GM21390 (cell line): Measurements from ENCODE around the gene CLDN24.

ENCODE experiments used
- ATAC-seq: cut with Tn5 transposase; IDR thresholded peaks from one replicate; pipeline ENCODE4 v1.9.1; 2021; ENCODE audit not compliant: unreplicated experiment

Gene CLDN24

DNA sequence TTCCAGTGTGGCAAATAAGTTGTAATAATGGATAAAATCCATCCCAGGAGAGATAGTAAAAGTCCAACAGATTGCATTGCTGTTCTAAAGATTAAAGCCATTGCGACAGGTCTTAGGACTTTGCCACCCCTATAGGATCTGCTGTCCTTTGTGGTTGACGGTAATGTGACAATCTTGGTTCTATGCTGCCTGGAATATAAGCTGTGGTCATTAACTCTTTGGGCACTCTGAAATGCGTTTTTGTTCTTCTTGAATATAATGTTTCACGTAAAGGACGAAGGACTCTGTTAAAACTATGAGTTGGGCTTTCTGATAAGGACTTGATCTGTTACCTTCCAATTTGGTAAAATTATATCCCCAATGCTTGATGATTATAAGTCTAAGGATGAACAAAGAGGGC, at the start of gene CLDN24:
Gene CLDN24, minus strand, starts transcription at position 101 of the 400 bp plus-strand sequence. Its CDS starts 0 bp downstream, at position 101.
- ATAC-seq: no peak

- ATAC-seq: no peak
Measured at GRCh38 chr4:183370786-183371185, 48.6 kb upstream of the CLDN24 start.

DNA sequence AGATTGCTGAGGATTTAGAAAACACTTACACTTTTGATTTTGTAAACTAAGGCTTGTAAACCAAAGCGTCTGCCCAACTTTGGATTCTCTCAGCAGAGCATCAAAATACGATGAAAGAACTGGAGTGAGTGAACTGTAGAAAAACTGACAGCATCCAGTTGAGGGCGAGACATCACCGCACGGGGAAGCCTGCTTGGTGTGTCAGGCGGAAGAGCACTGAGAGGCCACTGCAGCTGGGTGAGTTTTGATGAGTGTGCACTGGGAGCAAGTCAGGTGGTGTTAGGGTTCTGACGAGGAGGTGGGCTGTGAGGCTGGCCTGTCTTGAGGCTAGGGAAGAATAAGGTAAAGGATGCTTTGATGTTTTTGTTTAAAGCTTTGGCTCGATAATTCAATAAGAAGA, 46.8 kb upstream of the CLDN24 start:
- ATAC-seq: no peak

GRCh38 chr4:183366206-183366835, 44.1 kb upstream of the CLDN24 start:
- no peak for ATAC-seq

DNA sequence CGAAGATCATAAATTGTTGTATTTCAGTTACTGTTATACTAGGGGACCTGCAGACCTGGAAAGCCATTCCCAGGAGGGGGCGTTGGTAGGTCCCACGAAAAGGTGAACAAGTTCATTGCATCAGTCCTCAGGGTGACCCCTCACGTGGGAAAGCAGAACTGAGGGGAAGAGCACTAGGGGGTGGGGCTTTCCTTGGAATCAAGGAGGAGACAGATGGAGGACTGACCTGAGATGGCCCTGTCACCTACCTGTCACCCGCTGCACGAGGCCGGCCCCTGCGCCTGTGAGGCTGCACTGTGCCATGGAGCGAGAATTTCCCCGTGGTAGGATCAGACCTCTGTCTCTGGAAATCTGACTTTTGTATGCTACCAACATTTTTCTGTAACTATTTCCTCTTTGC, 41.8 kb upstream of the CLDN24 start:
- no peak for ATAC-seq

GRCh38 chr4:183362916-183363542, 40.8 kb upstream of the CLDN24 start:
- ATAC-seq: no peak

DNA sequence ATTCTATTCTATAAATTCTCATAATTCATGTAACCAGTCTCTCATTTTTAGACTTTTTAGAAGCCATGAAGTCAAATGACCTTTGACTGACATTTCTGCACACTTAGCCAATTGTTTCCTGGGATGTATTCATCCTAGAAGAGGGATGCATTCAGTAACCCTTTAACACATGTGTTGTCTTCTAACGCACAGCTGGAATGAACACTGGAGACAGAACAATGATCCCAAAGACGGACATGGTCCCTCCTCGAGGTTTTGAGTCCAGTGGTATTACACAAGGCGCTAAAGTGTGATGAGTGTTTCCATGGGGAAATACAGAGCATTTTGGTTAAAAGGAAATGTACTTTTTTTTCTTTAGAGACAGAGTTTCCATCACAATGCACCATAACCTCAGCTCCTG, 39.8 kb upstream of the CLDN24 start:
- ATAC-seq: no peak

DNA sequence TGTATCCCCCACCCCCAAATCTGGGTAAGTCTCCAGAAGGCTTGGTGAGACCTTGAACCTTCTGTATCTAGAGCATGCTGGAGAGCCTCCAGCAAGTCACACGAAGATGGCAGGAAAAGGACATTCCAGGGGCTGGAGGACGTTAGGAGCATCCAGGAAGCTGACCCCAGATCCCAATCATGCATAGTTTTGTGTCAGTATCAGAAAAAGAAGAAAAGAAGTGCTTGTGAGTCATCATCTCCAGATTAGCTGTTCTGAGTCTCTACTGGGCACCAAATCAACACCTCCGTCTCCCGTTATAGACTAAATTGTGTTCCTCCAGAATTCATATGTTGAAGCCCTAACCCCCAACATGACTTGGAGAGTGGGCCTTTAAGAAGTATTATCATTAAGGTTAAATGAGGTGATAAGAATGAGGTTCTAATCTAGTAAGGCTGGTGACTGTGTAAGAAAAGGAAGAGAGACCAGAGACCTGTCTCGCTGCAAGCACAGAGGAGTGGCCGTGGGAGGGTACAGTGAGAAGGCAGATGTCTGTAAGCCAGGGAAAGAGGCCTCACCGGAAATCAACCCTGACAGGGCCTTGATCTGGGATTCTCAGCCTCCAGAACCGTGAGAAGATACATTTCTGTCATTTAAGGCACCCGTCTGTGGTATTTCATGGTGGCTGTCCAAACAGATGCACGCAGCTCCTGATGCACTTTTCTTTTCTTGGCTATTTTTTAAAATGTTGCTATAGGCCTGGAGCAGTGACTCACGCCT, 38.1 kb upstream of the CLDN24 start:
- no peak for ATAC-seq

GRCh38 chr4:183358215-183358755, 36.1 kb upstream of the CLDN24 start:
- ATAC-seq: no peak

DNA sequence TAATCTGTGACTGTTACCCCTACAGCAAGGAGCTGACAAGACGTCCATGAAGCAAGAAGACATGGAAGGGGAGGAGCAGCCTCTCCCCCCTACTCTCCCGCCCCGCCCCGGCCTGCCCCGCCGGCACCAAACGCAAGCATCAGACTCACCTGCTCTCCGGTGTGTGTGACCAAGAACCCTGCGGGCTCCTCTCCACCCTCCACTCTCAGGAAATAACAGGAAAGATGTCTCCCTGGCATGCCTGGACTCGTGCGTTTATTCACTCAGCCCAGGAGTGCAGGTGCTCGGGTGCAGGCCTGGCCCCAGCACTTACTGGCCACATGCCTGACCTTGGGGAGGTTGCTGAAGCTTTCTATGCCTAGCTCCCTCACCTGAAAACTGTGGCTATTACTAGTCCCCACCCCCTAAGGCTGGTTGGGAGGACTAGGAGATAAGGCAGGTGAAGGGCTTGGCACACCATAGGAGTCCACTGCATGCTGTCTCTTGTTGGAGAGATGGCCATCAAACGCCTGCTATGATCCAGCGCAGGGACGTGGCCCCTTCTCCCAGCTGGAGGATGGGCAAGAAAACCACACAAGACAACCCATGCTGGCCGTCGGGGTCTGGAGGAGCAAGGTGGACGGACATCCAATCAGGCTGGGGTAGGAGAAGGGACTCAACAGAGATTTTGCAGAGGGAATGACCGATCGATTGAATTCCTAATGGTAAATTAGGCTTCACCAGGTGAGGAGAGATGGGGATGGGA, 34.9 kb upstream of the CLDN24 start:
- ATAC-seq: no peak

DNA sequence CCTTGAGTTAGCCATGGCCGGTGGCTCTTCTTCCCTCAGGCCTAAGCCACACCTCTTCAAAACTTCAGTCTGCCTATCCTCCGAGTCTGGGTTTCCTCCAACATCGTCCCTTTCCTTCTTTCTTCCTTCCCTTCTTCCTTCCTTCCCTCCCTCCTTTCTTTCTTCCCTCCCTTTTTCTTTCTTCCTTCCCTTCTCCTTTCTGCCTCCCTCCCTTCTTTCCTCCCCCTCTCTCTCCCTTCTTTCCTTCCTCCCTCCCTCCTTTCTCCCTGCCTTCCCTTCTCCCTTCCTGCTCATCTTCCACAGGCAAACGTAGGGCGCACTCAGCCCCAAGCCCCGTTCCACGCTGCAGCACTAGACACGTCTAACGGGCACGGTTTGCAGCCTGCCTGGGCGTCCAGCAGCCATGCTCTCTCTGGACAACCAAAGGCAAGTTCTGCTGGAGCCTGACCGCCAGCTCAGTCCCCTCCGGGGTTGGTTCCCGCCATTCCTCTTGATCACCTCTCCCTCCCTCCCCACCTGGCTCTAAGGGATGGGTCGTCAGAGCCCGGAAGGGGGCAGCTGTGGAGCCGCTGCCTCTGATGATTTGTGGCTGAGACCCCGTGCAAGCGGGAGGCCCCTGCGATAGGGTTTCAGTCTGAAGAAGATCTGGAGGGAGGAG, 34.1 kb upstream of the CLDN24 start:
- no peak for ATAC-seq

GRCh38 chr4:183355405-183355804, 33.2 kb upstream of the CLDN24 start:
- ATAC-seq: no peak

DNA sequence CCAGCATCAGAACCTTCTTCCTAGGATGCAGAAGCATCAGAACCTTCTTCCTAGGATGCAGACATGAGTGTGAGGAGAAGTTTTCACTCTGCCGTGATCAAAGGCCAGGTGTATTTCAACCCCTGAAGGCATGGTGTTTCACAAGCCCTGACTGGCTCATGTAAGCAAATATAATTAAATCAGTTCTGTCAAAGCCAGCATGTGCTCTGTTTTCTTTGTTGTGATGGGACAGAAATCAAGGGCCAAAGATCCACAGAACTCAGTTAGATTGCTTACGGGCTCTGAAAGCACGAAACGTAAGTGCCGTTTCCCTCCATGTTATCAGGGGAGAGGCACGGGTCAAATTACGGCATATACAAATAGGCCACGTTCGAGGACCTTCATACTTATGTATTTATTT, 32.0 kb upstream of the CLDN24 start:
- no peak for ATAC-seq

DNA sequence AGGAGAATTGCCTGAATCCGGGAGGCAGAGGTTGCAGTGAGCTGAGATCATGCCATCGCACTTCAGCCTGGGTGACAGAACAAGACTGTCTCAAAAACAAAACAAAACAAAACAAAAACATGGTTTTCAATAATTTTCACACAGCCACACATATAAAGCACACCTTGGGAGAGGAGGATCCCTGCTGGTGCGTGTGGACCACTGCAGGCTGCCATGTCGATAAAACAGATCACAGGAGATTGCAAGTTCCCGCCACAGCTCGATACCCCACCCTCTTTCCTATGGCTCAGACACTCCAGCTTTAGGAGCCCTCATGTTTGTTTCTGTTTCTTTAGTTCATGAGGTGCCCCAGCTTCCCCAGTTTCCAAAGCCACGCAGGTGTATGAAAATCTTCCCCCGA, 31.3 kb upstream of the CLDN24 start:
- ATAC-seq: no peak

GRCh38 chr4:183352546-183352945, 30.3 kb upstream of the CLDN24 start:
- ATAC-seq: no peak

DNA sequence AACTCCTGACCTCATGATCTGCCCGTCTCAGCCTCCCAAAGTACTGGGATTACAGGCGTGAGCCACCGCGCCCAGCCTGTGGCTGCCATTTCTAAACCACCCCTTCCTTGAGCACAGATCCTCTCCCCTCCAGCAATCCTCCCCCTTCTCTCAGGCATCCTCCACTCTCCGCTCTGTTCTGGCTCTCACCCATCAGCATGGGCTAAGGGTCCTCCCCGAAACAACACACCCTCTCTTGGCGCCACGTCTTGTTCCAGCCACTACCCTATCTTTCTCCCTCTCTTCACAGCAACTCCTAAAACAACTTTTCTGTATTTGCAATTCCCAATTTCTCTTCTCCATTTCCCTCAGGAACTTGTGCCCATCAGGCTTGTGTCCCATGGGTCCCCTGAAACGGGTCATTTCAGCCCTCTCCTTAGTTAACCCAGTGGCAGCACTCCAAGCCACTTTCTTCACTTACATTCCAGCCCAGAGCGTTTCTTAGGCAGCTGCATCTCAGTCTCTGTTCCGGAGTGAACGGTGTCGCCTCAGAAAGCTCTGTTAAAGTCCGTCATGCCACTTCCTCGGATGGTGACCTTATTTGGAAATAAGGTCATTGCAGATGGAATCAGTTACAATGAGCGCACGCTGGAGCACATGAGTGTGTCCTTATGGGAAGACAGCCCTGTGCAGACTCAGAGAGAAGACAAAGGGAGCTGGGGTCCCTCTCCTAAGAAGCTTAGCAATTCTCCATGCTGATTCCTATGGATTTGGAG, 28.3 kb upstream of the CLDN24 start:
- no peak for ATAC-seq

DNA sequence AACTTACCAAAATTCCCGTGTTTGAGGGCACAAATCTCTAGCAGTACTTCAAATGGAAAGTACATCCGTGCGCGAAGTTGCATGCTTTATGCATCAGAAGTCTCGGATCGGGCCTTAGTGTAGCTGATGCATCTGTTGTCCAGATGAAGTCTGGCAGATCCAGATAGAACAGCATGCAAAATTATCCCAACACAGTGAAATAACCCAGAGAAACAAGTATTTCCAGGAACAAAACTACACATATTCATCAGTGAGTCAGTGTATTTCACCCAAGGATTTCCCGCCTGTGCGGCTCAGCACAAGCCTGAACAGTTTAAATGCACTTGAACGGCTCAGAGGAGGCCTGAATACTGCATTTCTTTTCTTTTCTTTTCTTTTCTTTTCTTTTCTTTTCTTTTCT, 27.4 kb upstream of the CLDN24 start:
- no peak for ATAC-seq

DNA sequence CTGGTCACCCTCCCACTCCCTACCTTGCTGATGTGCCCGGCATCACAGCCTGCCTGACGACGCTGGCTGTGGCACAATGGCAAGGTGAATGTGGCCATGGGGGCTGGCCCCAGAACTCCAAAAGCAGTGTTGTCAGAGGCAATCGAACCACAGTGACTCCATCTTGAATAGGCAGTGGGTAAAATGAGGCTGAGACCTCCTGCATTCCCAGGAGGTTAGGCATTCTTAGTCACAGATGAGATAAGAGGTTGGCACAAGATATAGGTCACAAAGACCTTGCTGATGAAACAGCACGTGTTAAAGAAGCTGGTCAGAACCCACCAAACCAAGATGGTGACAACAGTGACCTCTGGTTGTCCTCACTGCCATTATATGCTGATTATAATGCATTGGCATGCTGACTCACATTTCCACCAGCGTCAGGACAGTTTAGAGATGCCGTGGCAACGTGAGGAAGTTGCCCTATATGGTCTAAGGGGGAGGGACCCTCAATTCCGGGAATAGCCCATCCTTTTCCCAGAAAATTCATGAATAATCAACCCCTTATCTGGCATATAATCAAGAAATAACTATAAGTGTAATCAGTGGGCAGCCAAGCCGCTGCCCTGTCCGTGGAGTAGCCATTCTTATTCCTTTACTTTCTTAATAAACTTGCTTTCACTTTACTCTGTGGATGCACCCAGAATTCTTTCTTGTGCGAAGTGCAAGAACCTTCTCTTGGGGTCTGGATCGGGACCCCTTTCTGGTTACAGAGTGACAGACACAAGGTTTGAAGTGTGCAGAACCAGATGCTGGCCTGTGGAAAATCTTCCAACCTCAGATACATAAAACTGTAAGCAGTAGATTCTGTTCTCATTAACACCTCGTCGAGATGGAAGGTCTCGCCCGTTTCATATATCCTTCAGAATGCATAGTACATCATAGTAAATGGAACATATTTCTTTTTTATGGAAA, 26.8 kb upstream of the CLDN24 start:
- ATAC-seq: no peak

DNA sequence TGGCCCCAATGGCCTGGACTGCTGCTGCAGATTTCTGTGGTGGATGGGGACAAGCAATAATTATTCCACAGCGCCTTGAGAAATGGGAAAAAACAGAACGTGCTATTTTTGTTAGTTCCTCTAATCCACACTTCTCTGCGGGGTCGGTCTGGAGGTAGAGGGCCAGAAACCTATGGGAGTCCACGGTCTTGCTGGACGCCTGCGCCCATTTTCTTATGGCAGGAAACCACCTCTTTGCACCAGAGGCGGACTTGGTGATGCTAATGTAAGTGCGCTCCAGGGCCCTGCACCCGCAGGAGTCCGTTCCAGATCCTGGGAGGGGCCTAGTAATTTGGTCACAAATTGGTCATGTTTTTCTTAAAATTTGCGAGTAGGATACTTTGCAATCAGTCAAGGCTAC, 25.9 kb upstream of the CLDN24 start:
- no peak for ATAC-seq
